NCI-H2107 treated with DMSO at 0.1 percent for 48 hours (cell line): Measurements from ENCODE around the gene ANKS1A.
A peak's percentile ranks its signal among the peaks of the same experiment; 100 is the strongest.
"Not testable (repeated sequence)": the region's sequence is repeated elsewhere in the genome, so short reads cannot be mapped to it uniquely, and the experiment has no call there.

Experiments
- DNase-seq: peaks from one replicate; lab custom pipeline; 2025; ENCODE audit not compliant: unreplicated experiment; lab: John Stamatoyannopoulos, UW

ANKS1A gene

GRCh38 chr6:34919651-34920050, 30.6 kb downstream of the ANKS1A start:
- DNase-seq, result no peak

GRCh38 chr6:34920097-34920496, 31.0 kb downstream of the ANKS1A start:
- no peak for DNase-seq

- no peak for DNase-seq
Observed at GRCh38 chr6:34922177-34922663, 33.2 kb downstream of the ANKS1A start.

GRCh38 chr6:34924831-34925625, 36.0 kb downstream of the ANKS1A start:
- no peak for DNase-seq

GRCh38 chr6:34926655-34927054, 37.6 kb downstream of the ANKS1A start:
- DNase-seq, result no peak

DNA sequence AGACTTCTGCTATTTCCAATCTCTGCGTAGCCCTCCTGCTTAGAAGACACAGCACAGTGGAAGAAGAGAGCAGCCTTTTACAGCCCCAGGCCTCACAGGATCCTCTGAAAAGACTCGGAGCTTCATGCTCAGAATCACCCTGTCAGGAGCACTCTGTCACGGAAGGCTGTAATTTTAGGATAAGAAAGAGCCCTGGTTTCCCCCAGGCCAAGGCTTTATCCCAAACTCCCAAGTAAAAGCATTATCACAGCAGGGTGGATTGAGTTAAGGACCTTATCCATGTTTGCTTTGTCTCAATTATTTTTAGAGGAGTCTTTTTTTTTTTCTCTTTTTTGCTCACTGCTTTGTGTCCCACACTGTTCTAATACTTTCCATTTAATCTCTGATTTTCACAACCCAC, 39.2 kb downstream of the ANKS1A start:
- DNase-seq, result peak; percentile 8

DNA sequence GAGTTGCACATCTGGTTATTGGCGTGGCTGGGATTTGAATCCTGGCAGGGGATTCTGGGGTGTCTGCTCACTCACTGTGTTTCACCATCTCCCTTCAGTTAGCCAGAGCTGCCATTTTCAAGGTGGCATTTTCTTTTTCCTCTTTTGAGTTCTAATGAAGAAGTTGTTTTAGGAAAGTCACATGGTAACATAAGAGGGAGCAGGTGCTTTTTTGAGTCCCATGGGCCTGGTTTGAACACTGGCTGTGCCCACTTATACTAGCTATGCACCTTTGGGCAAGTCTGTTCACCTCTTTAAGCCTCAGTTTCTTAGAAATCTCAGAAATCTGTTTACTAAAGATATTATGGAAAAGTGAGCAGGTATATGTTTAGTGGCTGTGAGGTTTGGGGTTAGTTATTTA, 39.6 kb downstream of the ANKS1A start:
- no peak for DNase-seq

DNA sequence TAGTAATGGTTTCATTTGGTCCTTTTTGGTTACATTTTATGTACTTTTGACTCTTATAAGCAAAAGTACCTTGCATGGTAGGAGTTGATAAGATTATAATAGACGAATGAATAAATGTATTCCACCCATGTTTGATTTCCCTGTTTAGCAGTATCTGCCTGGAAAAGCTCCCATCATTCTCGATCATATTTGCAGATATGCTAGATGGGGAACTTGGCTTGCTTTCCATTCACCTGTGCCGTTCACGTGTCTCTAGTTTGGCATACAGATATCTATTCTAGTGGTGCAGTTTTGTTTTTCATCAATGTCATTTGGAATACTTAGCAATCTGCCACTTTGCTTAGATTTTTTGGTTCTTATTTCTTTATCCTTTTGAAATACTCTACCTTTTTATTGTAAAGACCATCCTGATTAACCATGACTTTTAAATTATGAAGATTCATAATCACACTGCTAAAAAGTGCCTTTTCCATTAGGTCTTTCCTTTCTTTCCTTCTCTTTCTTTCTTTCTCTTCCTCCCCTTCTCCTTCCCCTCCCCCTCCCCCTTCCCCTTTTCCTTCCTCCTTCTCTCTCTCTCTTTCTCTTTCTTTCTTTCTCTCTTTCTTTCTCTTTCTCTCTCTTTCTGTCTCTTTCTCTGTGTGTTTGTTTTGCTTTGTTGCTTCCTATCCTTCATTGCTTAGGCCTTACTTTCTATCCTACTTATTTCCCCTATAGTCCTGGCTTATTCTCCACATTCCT, 40.4 kb downstream of the ANKS1A start:
- no peak for DNase-seq

DNA sequence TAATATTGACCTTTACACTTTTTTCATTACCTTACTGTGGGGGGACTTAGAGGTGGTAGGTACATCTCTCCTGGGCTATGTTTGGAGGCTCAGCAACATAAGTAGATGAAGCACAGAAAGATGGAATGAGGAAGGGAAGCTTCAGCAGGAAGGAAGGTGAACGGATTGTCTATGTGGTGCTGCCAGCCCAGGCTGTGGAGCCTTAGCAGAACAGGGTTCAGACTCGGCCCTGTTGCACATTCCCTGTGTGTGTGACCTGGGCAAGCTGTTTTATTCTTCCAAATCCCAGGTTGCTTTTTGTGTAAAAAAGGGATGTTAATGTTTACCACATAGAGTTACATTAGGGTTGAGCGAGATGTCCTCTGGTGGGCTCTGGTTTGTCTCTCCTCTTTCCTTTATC, 41.2 kb downstream of the ANKS1A start:
- no peak for DNase-seq

GRCh38 chr6:34932202-34932601, 43.1 kb downstream of the ANKS1A start:
- DNase-seq, result not testable (repeated sequence)

DNA sequence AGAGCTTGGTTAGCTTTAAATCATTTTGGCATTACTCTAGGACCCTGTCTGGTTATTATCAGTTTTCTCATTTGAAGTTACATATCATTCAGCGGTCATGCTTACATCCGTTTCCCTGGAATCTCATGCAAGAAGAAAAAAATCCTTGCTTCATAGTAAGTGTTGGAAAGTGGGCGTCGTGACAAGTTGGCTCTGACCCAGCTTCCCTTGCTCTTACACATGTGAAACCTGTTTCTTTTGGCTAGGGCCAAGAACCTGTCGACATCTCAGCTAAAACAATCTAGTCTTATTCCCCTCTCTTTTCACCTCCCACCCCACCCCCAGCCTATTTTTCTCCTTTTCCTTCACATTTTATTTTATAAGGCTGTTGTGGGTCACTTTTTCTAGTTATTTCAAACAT, 45.5 kb downstream of the ANKS1A start:
- DNase-seq, result no peak

DNA sequence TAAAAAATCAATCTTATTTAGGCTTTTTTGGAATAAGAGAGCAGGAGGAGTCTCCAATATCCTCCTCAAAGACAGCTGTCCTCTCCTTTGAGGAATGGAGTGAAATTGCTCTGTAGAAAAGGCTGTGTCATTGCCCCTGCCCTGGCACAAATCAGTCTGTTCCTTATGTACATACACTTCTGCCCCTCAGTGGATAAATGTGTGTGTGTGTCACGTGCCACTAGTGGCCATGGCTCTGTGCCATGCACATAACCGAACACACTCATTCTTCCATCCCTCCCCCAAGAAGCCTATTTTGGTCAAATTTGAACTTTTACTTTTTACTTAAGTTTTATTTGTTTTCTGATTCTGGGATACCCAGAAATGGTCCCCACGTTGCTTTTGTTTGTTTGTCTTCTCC, 49.2 kb downstream of the ANKS1A start:
- no peak for DNase-seq

DNA sequence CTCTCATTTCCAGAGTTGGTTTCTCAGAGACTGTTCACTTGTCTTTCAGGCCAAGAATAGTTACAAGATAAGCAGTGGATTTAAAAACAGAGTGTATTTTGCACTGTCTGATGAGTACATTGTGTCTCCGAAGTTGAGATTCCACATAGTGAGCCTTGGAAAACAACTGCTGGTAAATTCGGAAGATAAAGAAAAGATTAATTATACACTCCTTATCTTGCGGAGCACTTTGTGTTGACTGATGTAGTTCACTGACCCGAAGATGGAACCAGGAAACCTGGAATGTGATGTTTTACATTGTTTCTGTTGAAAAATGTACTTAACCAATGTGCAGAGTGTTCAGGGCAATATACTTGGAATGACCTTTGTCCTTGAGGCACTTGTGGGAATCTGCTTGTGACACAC, 51.0 kb downstream of the ANKS1A start:
- DNase-seq, result no peak

DNA sequence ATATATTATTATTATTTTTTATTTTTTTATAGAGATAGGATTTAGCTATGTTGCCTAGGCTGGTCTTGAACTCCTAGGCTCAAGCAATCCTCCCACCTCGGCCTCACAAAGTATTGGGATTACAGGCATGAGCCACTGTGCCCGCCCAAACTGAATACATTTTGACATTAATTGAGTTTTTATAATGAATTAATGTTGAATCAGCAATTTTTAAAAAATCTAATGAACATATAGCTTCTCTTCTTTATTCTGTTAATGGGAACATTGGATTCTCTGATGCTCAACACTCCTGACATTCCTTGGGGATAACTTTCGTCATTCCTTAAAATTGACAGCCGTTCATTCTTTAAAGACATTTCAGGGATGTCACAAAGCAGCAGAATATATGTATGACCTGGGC, 52.4 kb downstream of the ANKS1A start:
- no peak for DNase-seq

GRCh38 chr6:34945317-34945716, 56.3 kb downstream of the ANKS1A start:
- no peak for DNase-seq

DNA sequence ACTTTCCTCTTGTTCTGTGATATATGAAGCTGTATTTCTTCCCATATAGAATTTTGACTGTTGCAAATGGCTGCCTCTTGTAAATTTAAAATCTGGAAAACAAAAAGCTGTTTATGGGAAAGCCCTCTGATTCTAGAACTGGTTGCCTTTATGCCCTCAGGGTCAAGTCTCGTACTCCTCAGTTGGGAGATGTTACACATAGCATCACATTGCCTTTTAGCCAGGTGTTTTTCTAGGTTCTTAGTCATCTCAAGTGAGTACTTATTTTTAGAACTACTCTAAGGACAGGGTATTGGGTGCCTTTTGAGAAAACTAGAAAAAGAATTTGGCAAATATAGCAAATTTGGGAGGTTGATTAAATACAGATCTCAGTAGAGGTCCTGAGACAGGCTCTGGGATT, 58.5 kb downstream of the ANKS1A start:
- no peak for DNase-seq

DNA sequence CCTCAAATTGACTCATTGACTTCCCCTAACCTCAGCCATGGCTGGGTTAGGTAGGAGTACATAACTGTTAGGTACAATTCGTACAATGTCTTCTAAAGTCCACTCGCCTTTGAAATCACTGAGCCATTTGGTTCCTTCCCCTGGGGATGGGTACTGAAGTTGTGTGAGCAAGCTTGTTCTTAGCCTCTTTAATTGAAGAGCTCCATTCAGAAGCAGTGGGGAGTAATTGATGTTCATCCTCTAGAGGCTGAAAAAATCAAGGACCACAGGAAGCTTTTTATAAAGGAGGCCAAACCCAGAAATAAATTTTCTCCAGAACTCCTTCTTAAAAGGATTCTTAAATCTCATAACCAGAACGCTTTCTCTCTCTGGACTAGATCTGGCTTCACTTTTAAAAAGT, 60.6 kb downstream of the ANKS1A start:
- no peak for DNase-seq

DNA sequence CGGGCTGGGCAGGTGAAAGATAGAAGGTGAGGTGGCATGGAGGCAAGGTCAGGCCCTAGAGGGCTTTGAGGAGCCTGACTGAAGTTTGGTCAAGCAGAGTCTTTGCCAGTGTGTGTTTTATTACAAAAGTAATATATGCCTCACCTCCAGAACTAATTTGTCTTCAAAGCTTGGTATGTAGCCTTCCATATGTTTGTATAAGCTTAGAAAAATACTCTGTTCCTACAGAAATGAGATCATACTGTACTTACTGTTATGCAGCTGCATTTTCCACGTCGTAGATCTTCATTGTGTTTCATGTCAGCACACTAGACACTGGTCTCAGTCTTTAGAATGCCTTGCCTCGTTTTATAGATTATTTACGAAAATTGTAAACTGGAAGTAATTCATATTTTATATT, 61.8 kb downstream of the ANKS1A start:
- DNase-seq, result no peak

- no peak for DNase-seq
Observed at GRCh38 chr6:34951731-34952130, 62.7 kb downstream of the ANKS1A start.

- no peak for DNase-seq
Observed at GRCh38 chr6:34953061-34954025, 64.3 kb downstream of the ANKS1A start.

GRCh38 chr6:34955442-34955841, 66.4 kb downstream of the ANKS1A start:
- DNase-seq, result no peak
